AG04449 (cell line): ENCODE measurements around the gene MYOCD.

ENCODE experiments used
- CTCF ChIA-PET: fragments of 350-600 bp; formaldehyde crosslinking; extraction: SDS; loops from one replicate; lab custom pipeline; 2021; ENCODE audit warnings: antibody characterized with exemption; lab: Yijun Ruan, JAX
- POLR2A ChIA-PET: fragments of 400-600, 350-600 bp; formaldehyde crosslinking; extraction: SDS; loops from one replicate; lab custom pipeline; 2020; ENCODE audit warnings: antibody characterized with exemption, inconsistent platforms; lab: Yijun Ruan, JAX
- DNase-seq: peaks from one replicate; pipeline ENCODE4 v3.0.0-alpha.2; 2010; ENCODE audit warnings: low read depth, low spot score
- H3K4me3 ChIP-seq: 2 replicates; pipeline ENCODE4 v1.5.1; 2011; ENCODE audit warnings: low read depth, mild to moderate bottlenecking, control low read depth, low read length
- CTCF ChIP-seq: IDR thresholded peaks from one replicate; pipeline ENCODE4 v1.5.1; 2011; ENCODE audit warnings: mild to moderate bottlenecking, moderate library complexity, low read length, control low read depth, inconsistent platforms; ENCODE audit not compliant: insufficient read depth; ENCODE audit errors: missing control alignments

Gene MYOCD

GRCh38 chr17:12693640-12694039, 27.9 kb downstream of the MYOCD start:
- no peak for TF ChIP-seq CTCF
- POLR2A ChIA-PET = no interaction called here
- H3K4me3 ChIP-seq = no peak overlapping the region
- CTCF ChIA-PET = interaction anchor here (1.1 to 2.3 kb wide), 2 partner anchors 17 to 309 kb away, joined by 3 to 10 read pairs; no protein-coding TSS in a partner anchor
- DNase-seq = no peak

GRCh38 chr17:12706070-12706469, 40.4 kb downstream of the MYOCD start:
- ChIA-PET CTCF (no interaction called here), POLR2A (no interaction called here)
- DNase-seq = no peak
- no peak overlapping the region for H3K4me3 ChIP-seq
- TF ChIP-seq CTCF = no peak

GRCh38 chr17:12709063-12709462, 43.4 kb downstream of the MYOCD start:
- H3K4me3 ChIP-seq = no peak overlapping the region
- ChIA-PET POLR2A (no interaction called here), CTCF (no interaction called here)
- no peak for TF ChIP-seq CTCF
- DNase-seq = no peak

GRCh38 chr17:12712415-12712814, 46.7 kb downstream of the MYOCD start:
- POLR2A ChIA-PET = no interaction called here
- H3K4me3 ChIP-seq = no peak overlapping the region
- no peak for TF ChIP-seq CTCF
- CTCF ChIA-PET = no interaction called here
- no peak for DNase-seq

- ChIA-PET CTCF (no interaction called here), POLR2A (no interaction called here)
Observed at GRCh38 chr17:12712941-12713340, 47.3 kb downstream of the MYOCD start.

GRCh38 chr17:12719948-12720347, 54.3 kb downstream of the MYOCD start:
- CTCF ChIA-PET = interaction anchor here (0.6 to 1.7 kb wide), 2 partner anchors 18 to 22 kb away, joined by 3 to 6 read pairs; no protein-coding TSS in a partner anchor
- no peak for TF ChIP-seq CTCF
- DNase-seq = no peak
- POLR2A ChIA-PET = no interaction called here
- no peak overlapping the region for H3K4me3 ChIP-seq

More at GRCh38 chr17:12712941-12713340, 47.3 kb downstream of the MYOCD start:
- H3K4me3 ChIP-seq = no peak overlapping the region
- no peak for DNase-seq
- TF ChIP-seq CTCF = no peak
